PFSK-1 (cell line): ENCODE measurements around the gene NBEA.

Source experiments
- FOXP2 ChIP-seq: optimal IDR thresholded peaks from 2 replicates; pipeline ENCODE3; 2011; ENCODE audit warnings: borderline replicate concordance, control low read depth, inconsistent platforms; ENCODE audit not compliant: insufficient read depth; ENCODE audit errors: extremely low read length, extremely low read depth
- POLR2AphosphoS5 ChIP-seq: IDR thresholded peaks from 2 replicates; pipeline ENCODE4 v1.6.1; 2012; ENCODE audit warnings: low read depth, mild to moderate bottlenecking, control low read depth, low read length, moderate library complexity
- TAF1 ChIP-seq: IDR thresholded peaks from 2 replicates; pipeline ENCODE4 v1.6.1; 2012; ENCODE audit warnings: low read length, control low read depth, borderline replicate concordance; ENCODE audit not compliant: insufficient read depth
- TF ChIP-seq, protein P1 (sequence below), 2 experiments: IDR thresholded peaks; 2 replicates each; pipeline versions ENCODE4 v1.6.1 to v1.8.0; 2011 to 2012; ENCODE audit warnings: low read depth in 2 of 2, low read length in 2 of 2, control low read depth in 1 of 2, inconsistent platforms in 1 of 2, mild to moderate bottlenecking in 1 of 2, moderate library complexity in 1 of 2; ENCODE audit not compliant: insufficient read depth in 1 of 2

- TF ChIP-seq, protein P1, sequence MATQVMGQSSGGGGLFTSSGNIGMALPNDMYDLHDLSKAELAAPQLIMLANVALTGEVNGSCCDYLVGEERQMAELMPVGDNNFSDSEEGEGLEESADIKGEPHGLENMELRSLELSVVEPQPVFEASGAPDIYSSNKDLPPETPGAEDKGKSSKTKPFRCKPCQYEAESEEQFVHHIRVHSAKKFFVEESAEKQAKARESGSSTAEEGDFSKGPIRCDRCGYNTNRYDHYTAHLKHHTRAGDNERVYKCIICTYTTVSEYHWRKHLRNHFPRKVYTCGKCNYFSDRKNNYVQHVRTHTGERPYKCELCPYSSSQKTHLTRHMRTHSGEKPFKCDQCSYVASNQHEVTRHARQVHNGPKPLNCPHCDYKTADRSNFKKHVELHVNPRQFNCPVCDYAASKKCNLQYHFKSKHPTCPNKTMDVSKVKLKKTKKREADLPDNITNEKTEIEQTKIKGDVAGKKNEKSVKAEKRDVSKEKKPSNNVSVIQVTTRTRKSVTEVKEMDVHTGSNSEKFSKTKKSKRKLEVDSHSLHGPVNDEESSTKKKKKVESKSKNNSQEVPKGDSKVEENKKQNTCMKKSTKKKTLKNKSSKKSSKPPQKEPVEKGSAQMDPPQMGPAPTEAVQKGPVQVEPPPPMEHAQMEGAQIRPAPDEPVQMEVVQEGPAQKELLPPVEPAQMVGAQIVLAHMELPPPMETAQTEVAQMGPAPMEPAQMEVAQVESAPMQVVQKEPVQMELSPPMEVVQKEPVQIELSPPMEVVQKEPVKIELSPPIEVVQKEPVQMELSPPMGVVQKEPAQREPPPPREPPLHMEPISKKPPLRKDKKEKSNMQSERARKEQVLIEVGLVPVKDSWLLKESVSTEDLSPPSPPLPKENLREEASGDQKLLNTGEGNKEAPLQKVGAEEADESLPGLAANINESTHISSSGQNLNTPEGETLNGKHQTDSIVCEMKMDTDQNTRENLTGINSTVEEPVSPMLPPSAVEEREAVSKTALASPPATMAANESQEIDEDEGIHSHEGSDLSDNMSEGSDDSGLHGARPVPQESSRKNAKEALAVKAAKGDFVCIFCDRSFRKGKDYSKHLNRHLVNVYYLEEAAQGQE (IDR thresholded peaks at IDR 0.05; ENCODE audit: insufficient read depth in 1 of 2, low read depth in 2 of 2, low read length in 2 of 2) = no peak
- no peak for TF ChIP-seq TAF1
- TF ChIP-seq POLR2AphosphoS5 = no peak
- TF ChIP-seq FOXP2 = no peak
Measured at GRCh38 chr13:35292329-35292728, 350.3 kb downstream of the NBEA start.
